MM.1S (cell line): ENCODE data around the gene NEFH.

Experiments used
- DNase-seq: peaks from one replicate; pipeline ENCODE4 v3.0.0-alpha.2; 2015
- H2AFZ ChIP-seq: fragments of 300-600 bp; sonication (generic); 2 replicates; pipeline ENCODE4 v1.6.0; 2016; ENCODE audit warnings: antibody characterized with exemption, low read length
- H3F3A ChIP-seq: fragments of 300-600 bp; sonication (generic); 2 replicates; pipeline ENCODE4 v1.6.1; 2016; ENCODE audit warnings: mild to moderate bottlenecking, antibody characterized with exemption, low read length, moderate library complexity, mixed read lengths; ENCODE audit not compliant: insufficient read depth
- H3K27ac ChIP-seq: fragments of 300-600 bp; sonication (generic); 2 replicates; pipeline ENCODE4 v1.5.1; 2016; ENCODE audit warnings: mild to moderate bottlenecking, low read length
- H3K27me3 ChIP-seq: fragments of 300-600 bp; sonication (generic); replicated peaks from 2 replicates; pipeline ENCODE4 v1.6.0; 2016; ENCODE audit warnings: low read length; ENCODE audit not compliant: insufficient read depth
- H3K36me3 ChIP-seq: fragments of 300-600 bp; sonication (generic); replicated peaks from 2 replicates; pipeline ENCODE4 v1.6.1; 2016; ENCODE audit warnings: mild to moderate bottlenecking, low read length, mixed read lengths; ENCODE audit not compliant: insufficient read depth
- H3K4me1 ChIP-seq: fragments of 300-600 bp; sonication (generic); 2 replicates; pipeline ENCODE4 v1.6.1; 2016; ENCODE audit warnings: low read length, mixed read lengths
- H3K4me2 ChIP-seq: fragments of 300-600 bp; sonication (generic); 2 replicates; pipeline ENCODE4 v1.6.0; 2016; ENCODE audit warnings: low read depth, low read length
- H3K4me3 ChIP-seq: fragments of 300-600 bp; sonication (generic); 2 replicates; pipeline ENCODE4 v1.5.1; 2016; ENCODE audit warnings: low read length, mixed read lengths
- H3K79me2 ChIP-seq: fragments of 300-600 bp; sonication (generic); 2 replicates; pipeline ENCODE4 v1.6.1; 2016; ENCODE audit warnings: mixed run types, low read length, mixed read lengths
- H3K9ac ChIP-seq: fragments of 300-600 bp; sonication (generic); 2 replicates; pipeline ENCODE4 v1.6.1; 2016; ENCODE audit warnings: low read length, mixed read lengths
- H3K9me2 ChIP-seq: fragments of 300-600 bp; sonication (generic); replicated peaks from 2 replicates; pipeline ENCODE4 v1.6.1; 2016; ENCODE audit warnings: mild to moderate bottlenecking, low read length, mixed read lengths; ENCODE audit not compliant: insufficient read depth
- H3K9me3 ChIP-seq: fragments of 300-600 bp; sonication (generic); replicated peaks from 2 replicates; pipeline ENCODE4 v1.6.1; 2016; ENCODE audit warnings: mild to moderate bottlenecking, low read length, mixed read lengths; ENCODE audit not compliant: insufficient read depth
- H4K20me1 ChIP-seq: fragments of 300-600 bp; sonication (generic); 2 replicates; pipeline ENCODE4 v1.6.1; 2016; ENCODE audit warnings: mild to moderate bottlenecking, low read length, moderate library complexity, mixed read lengths; ENCODE audit not compliant: insufficient read depth
- EZH2 ChIP-seq: fragments of 300-600 bp; sonication (generic); optimal IDR thresholded peaks from 2 replicates; pipeline ENCODE3; 2017; ENCODE audit warnings: low read depth, mild to moderate bottlenecking, antibody characterized with exemption, low read length, mixed read lengths
- EZH2phosphoT487 ChIP-seq: fragments of 300-600 bp; sonication (generic); IDR thresholded peaks from 2 replicates; pipeline ENCODE4 v1.6.1; 2018; ENCODE audit warnings: antibody characterized with exemption, low read length
- TF ChIP-seq, protein P1 (sequence below): fragments of 300-600 bp; sonication (generic); IDR thresholded peaks from 2 replicates; pipeline ENCODE4 v1.5.1; 2016; ENCODE audit warnings: antibody characterized with exemption, low read length, mixed read lengths

Gene NEFH, protein sequence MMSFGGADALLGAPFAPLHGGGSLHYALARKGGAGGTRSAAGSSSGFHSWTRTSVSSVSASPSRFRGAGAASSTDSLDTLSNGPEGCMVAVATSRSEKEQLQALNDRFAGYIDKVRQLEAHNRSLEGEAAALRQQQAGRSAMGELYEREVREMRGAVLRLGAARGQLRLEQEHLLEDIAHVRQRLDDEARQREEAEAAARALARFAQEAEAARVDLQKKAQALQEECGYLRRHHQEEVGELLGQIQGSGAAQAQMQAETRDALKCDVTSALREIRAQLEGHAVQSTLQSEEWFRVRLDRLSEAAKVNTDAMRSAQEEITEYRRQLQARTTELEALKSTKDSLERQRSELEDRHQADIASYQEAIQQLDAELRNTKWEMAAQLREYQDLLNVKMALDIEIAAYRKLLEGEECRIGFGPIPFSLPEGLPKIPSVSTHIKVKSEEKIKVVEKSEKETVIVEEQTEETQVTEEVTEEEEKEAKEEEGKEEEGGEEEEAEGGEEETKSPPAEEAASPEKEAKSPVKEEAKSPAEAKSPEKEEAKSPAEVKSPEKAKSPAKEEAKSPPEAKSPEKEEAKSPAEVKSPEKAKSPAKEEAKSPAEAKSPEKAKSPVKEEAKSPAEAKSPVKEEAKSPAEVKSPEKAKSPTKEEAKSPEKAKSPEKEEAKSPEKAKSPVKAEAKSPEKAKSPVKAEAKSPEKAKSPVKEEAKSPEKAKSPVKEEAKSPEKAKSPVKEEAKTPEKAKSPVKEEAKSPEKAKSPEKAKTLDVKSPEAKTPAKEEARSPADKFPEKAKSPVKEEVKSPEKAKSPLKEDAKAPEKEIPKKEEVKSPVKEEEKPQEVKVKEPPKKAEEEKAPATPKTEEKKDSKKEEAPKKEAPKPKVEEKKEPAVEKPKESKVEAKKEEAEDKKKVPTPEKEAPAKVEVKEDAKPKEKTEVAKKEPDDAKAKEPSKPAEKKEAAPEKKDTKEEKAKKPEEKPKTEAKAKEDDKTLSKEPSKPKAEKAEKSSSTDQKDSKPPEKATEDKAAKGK

DNA sequence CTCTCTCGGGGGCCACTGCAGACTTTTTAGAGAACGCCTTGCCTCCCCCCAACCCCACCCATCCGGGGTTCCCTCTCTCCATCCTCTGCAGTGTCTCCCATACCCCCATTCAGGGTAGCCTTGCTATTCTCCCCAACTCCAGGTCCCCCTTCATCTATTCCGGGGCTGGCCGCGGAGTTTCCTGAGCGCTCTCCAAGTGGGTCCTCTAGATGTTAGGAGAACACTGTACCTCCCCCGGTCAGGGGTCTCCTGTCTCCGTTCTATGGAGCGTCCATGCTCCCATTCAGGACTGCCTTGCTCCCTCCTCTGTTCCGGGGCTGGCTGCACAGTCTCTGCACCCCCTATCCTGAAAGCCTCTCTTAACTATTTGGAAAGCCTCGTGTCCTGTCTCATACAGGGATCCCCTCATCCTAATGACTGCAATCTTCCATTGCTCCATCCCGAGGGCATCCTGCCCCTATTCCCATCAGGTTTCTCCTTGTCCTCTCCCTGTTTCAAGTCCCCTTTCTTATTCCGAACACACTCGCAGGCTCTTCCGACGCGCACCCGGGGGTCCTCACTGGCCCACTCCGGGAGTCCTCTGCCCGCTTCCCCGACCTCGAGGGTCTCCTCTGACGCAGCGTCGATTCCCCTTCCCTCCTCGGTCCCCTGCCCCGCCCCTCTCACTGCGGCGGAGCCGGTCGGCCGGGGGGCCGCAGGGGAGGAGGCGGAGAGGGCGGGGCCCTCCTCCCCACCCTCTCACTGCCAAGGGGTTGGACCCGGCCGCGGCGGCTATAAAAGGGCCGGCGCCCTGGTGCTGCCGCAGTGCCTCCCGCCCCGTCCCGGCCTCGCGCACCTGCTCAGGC is at the start of gene NEFH:
Gene NEFH (plus strand): TSS at position 802 of the 845 bp plus-strand sequence. CDS start 45 bp downstream, outside the sequence.
- no peak for DNase-seq
- Histone ChIP-seq H3K9me2 (no peaks in the 10 kb centered on the region), H3K4me2 (no peak within 1 kb of the TSS), H3K27me3 (peaks cover 26% of the 10 kb centered on the region), H3K9ac (no peak within 1 kb of the TSS), H4K20me1 (no peaks in the 10 kb centered on the region), H3K4me3 (no peak within 1 kb of the TSS), H3K4me1 (no peaks in the 10 kb centered on the region), H3K79me2 (no peaks in the 10 kb centered on the region), H3K36me3 (no peaks in the 10 kb centered on the region), H2AFZ (no peak within 1 kb of the TSS), H3F3A (no peaks in the 10 kb centered on the region), H3K27ac (no peak within 1 kb of the TSS), H3K9me3 (no peaks in the 10 kb centered on the region)
- TF ChIP-seq EZH2, result no peak
- TF ChIP-seq, protein P1, sequence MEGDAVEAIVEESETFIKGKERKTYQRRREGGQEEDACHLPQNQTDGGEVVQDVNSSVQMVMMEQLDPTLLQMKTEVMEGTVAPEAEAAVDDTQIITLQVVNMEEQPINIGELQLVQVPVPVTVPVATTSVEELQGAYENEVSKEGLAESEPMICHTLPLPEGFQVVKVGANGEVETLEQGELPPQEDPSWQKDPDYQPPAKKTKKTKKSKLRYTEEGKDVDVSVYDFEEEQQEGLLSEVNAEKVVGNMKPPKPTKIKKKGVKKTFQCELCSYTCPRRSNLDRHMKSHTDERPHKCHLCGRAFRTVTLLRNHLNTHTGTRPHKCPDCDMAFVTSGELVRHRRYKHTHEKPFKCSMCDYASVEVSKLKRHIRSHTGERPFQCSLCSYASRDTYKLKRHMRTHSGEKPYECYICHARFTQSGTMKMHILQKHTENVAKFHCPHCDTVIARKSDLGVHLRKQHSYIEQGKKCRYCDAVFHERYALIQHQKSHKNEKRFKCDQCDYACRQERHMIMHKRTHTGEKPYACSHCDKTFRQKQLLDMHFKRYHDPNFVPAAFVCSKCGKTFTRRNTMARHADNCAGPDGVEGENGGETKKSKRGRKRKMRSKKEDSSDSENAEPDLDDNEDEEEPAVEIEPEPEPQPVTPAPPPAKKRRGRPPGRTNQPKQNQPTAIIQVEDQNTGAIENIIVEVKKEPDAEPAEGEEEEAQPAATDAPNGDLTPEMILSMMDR, result no peak

DNA sequence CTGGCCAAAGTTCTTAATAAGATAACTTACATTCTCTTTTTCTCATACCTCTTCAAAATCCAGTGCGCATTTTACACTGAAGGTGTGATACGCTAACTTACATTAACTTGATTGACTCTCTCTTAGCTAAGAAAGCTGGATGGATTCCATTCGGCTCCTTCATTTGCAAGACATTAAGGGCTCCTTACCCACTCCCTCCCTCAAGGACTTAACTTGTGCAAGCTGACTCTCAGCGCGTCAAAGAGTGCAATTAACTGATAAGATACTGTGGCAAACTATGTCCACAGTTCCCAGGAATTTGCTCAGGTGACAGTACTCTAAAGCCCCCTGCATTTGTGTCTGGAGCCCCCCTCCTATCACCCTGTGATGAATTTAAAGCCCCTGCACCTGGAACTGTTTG is 48.0 kb upstream of the NEFH start:
- Histone ChIP-seq H3K4me3 (no peak overlapping the region), H3K9me2 (no peaks in the 10 kb centered on the region), H3F3A (no peaks in the 10 kb centered on the region), H3K4me1 (no peaks in the 10 kb centered on the region), H3K9ac (no peak overlapping the region), H3K27ac (no peak overlapping the region), H3K36me3 (no peaks in the 10 kb centered on the region), H3K4me2 (no peak overlapping the region), H2AFZ (no peak overlapping the region), H3K27me3 (no peaks in the 10 kb centered on the region), H4K20me1 (no peaks in the 10 kb centered on the region), H3K9me3 (no peaks in the 10 kb centered on the region), H3K79me2 (no peaks in the 10 kb centered on the region)
- TF ChIP-seq EZH2 (no peak), EZH2phosphoT487 (no peak)
- TF ChIP-seq, protein P1, result no peak
- DNase-seq, result no peak

DNA sequence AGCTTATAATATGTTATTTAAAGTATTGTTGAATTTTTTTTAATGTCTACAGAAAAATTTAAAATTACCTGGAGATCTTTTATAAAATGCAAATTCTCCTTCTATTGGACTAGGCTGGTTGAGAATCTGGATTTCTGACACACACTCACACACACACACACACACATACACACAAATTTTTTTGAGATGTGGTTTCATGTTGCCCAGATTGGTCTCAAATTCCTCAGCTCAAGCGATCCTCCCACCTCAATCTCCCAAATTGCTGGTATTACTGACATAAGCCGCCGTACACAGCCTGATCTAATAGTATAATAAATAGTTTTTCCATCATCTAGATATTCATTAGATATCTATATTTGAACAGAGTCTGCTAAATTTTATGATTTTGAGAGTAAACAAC is 46.2 kb upstream of the NEFH start:
- DNase-seq, result no peak
- Histone ChIP-seq H3K27me3 (no peaks in the 10 kb centered on the region), H3K9me3 (no peaks in the 10 kb centered on the region), H3K79me2 (no peaks in the 10 kb centered on the region), H3K9me2 (no peaks in the 10 kb centered on the region), H3K4me3 (no peak overlapping the region), H3K36me3 (no peaks in the 10 kb centered on the region), H3K9ac (no peak overlapping the region), H3K4me2 (no peak overlapping the region), H4K20me1 (no peaks in the 10 kb centered on the region), H3K4me1 (no peaks in the 10 kb centered on the region), H2AFZ (no peak overlapping the region), H3K27ac (no peak overlapping the region), H3F3A (no peaks in the 10 kb centered on the region)
- TF ChIP-seq EZH2phosphoT487, result no peak
- TF ChIP-seq, protein P1, result no peak
- TF ChIP-seq EZH2, result no peak
